Activated naive CD4-positive, alpha-beta T cell (primary cell): ENCODE data around the gene LRP1B.
"Not testable (repeated sequence)": the region's sequence is repeated elsewhere in the genome, so short reads cannot be mapped to it uniquely, and the experiment has no call there.

Source experiments
- DNase-seq, 4 experiments: peaks; one replicate each; lab custom pipeline; 2025; lab: John Stamatoyannopoulos, UW

The LRP1B gene

DNA sequence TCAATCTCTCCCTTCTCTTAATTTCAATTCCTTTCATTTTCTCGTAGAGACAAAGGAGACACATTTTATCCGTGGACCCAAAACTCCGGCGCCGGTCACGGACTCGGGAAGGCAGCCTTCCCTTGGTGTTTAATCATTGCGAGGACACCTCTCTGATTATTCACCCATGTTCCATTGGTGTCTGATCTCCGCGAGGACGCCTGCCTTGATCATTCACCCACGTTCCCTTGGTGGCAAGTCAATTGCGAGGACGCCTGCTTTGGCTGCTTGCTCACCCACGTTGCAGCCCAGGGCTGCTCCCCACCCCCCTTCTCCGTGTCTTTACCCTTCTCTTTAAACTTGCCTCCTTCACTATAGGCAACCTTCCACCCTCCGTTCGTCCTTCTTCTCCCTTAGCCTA, 1703.8 kb downstream of the LRP1B start:
- DNase-seq = not testable (repeated sequence)

- DNase-seq = no peak
Observed at GRCh38 chr2:140424471-140424870, 1706.3 kb downstream of the LRP1B start.

DNA sequence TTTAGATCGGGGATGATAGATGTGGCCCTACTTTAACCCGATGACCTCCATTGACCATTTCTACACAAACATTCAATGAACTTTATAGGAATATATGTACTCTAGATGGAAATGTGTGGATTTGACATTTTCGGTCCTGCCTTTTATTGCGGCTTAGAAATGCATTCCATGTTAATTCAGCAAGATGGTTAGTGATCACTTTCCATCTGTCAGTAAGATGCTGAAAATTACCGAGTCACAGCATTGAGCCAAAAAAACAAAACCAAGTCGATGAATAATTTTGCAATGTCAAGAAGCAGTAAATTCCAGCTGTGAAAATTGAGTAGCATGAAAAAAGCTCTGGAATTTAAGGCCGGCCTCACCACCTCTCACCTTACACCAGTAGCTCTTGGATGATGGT, 1708.1 kb downstream of the LRP1B start:
- DNase-seq = no peak

GRCh38 chr2:140417504-140417903, 1713.3 kb downstream of the LRP1B start:
- no peak for DNase-seq

- no peak for DNase-seq
Observed at GRCh38 chr2:140416577-140416976, 1714.2 kb downstream of the LRP1B start.

DNA sequence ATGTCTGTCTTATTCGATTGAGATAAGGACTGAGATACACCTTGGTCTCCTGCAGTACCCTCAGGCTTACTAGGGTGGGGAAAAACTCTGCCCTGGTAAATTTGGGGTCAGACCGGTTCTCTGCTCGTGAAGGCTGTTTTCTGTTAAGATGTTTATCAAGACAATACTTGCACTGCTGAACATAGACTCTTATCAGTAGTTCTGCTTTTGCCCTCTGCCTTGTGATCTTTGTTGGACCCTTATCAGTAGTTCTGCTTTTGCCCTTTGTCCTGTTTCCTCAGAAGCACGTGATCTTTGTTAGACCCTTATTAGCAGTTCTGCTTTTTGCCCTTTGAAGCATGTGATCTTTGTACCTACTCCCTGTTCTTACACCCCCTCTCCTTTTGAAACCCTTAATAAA, 1715.8 kb downstream of the LRP1B start:
- DNase-seq = not testable (repeated sequence)

DNA sequence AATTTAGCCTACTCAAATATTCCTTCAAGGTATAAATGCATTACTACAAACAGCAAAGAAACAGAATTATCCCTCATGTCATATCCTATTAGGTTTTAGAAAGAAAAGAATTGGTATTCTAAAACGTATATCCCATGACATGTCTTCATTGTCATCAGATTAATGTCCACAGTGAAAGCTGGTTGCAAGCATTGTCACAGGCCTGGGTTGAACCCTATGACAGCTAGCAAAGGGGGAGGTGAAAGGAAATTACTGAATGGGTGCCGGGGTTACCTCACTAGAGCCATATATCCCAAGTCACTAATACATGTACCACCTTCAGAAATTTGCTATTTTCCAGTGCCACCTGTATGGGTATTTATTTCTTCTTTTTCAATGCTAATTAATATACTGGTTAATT, 1720.1 kb downstream of the LRP1B start:
- DNase-seq = no peak

GRCh38 chr2:140401056-140401455, 1729.8 kb downstream of the LRP1B start:
- no peak for DNase-seq

GRCh38 chr2:140392824-140393223, 1738.0 kb downstream of the LRP1B start:
- no peak for DNase-seq

- no peak for DNase-seq
Observed at GRCh38 chr2:140384946-140385345, 1745.9 kb downstream of the LRP1B start.

DNA sequence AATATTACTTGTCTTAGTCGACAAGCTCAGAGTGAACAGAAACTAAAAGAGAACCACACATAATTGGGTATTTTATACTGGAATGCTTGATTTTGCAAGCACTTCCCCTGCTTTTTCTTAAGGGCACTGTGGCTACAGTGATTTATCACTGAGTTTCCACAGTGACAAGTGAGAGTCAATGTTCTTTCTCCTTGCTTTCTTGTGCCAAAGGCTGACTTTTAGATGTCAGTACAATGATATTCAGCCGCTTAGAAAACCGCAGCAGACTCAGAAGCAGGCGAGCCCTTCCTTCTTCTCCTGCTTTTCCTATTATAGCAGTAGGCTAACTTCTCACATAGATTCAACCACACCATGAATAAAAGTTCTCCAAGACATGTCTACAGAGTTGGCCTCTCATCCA, 1747.0 kb downstream of the LRP1B start:
- DNase-seq = no peak

DNA sequence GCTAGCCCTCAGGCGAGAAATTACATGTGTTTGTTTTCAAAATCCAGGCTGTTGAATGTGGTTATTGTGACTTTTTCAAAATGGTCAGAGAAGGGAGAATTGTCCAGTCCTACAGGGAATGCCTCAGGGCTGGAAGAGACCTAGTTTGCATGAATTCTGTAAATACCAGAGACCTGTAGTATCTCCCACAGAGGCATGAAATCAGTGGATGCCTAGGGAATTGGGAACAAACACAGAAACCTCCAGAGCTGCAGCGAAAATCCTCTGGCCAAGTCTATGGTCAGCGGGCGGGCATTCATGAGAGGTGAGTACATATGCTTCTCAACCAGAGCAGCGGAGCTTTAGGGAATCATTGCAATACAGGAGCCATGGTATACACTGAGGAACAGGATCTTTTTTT, 1754.1 kb downstream of the LRP1B start:
- DNase-seq = no peak

- DNase-seq = no peak
Observed at GRCh38 chr2:140363131-140363530, 1767.7 kb downstream of the LRP1B start.

- no peak for DNase-seq
Observed at GRCh38 chr2:140362361-140362760, 1768.5 kb downstream of the LRP1B start.

GRCh38 chr2:140359056-140359771, 1771.6 kb downstream of the LRP1B start:
- DNase-seq = no peak

GRCh38 chr2:140356697-140357096, 1774.1 kb downstream of the LRP1B start:
- DNase-seq = no peak

- DNase-seq = no peak
Observed at GRCh38 chr2:140355511-140356090, 1775.2 kb downstream of the LRP1B start.

DNA sequence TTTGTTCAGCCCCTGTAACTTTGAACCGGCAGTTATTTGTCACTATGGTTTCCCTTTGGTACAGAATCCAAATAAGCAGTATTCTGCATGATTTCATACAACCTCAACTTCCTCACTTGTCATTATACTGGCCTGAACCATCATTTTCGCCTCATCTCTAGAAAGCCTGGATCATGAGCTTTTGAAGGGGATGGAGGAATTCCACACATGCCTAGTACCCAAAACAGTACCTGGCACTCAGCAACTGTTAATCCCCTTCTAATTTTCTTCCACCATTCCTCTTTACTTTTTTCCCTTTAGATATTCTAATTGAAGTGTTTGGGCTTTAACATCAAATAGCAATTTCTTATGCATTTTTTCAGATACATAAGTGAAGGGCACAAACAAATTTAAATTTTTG, 1776.3 kb downstream of the LRP1B start:
- DNase-seq = no peak

DNA sequence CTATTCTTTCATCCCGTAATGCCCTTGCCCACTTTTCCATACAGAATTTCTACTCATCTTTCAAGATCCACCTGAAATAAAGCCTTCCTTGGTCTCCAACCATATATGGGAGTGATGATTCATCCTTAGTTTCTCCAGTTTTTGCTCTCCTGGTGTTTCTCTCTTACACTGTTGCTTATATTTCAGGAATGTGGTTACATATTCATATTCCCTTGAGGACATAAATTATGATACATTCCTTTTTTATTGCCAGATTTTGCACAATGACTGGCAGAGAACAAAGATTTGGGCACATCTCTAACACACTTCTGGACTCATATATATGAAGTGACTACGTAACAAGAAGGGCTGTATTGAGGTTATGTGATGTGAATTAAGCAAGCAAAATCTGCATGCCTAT, 1777.3 kb downstream of the LRP1B start:
- DNase-seq = no peak

DNA sequence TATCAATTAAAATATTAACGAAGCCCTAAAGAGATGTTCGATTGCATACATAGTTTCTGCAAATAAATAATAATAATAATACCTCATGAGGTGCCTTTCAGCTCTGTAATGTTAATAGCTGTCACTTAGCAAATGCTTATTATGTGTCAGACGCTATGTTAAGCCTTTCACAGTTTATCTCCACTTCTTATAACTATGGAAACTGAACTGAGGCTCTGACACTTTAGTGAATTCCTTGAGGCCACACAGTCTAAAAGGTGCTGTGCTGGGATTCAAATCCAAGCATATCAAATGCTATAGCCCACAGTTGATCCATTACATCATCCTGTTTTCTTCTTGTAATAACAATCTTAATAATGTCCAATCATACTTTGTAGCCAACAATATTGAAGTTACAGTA, 1779.1 kb downstream of the LRP1B start:
- no peak for DNase-seq

- DNase-seq = no peak
Observed at GRCh38 chr2:140349695-140350094, 1781.1 kb downstream of the LRP1B start.

DNA sequence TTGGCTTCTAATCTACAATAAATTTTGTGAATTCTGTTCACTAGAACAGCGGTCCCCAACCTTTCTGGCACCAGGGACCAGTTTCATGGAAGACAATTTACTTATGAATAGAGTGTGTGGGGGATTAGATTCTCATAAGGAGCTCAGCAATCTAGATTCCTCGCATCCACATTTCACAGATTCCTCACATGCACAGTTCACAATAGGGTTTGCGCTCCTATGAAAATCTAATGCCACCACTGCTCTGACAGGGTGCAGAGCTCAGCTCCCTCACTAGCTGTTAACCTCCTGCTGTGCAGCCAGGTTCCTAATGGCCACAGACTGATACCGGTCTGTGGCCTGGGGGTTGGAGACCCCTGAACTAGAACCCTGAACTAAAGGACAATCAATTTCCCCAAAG, 1782.0 kb downstream of the LRP1B start:
- DNase-seq = no peak

DNA sequence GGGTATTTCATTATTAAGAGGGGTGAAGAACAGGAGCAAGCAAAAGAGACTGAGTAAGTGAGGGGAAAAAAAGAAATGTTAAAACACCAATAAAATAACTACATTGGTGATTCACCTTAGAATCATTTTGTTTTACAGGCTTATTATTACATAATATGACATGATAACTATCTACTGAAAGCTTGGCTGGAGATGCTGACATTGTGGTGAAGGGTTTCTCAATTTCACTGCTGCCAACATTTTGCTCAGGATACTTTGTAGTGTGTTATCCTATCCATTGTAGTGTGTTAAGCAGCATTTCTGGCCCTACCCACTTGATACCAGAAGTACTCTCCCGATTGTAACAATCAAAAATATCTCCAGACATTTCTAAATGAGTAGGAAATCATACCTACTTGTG, 1786.0 kb downstream of the LRP1B start:
- DNase-seq = no peak

DNA sequence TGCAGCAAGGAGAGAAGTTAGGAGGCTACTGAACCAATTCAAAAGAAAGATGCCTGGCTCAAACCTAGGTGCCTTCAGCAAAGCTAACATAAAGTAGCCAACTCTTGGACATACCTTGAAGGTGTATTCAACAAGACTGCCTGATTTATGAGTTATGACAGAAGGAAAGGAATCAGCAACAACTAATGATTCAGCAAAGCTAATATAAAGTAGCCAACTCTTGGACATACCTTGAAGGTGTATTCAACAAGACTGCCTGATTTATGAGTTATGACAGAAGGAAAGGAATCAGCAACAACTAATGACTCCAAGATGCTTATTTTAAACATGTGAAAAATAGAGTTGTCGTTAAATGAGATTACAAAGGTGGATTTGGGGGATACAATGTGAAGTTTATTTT, 1786.5 kb downstream of the LRP1B start:
- DNase-seq = not testable (repeated sequence)
